Adrenal gland (tissue), 5 donors: ENCODE data around the gene DNM1.

Experiments
- POLR2A ChIP-seq, 2 donors: fragments of 450-650 bp; IDR thresholded peaks; one replicate each; pipeline ENCODE4 v1.6.1; 2017; ENCODE audit warnings: antibody characterized with exemption in 2 of 2, mild to moderate bottlenecking in 2 of 2, moderate library complexity in 1 of 2
- TF ChIP-seq, protein P1 (sequence below), 6 experiments: fragments of 450-650 bp in 4 of 6; fragments of 200-600 bp in 2 of 6; sonication (generic) in 1 of 6; IDR thresholded peaks; 1 replicate in 5 of 6; 2 replicates in 1 of 6; pipeline versions ENCODE4 v1.5.1 to v1.8.0; 2016 to 2021; ENCODE audit warnings: antibody characterized with exemption in 6 of 6, mild to moderate bottlenecking in 2 of 6, moderate library complexity in 1 of 6
- donor health status: DM: no; HTN: no; CAD: no.

DNA sequence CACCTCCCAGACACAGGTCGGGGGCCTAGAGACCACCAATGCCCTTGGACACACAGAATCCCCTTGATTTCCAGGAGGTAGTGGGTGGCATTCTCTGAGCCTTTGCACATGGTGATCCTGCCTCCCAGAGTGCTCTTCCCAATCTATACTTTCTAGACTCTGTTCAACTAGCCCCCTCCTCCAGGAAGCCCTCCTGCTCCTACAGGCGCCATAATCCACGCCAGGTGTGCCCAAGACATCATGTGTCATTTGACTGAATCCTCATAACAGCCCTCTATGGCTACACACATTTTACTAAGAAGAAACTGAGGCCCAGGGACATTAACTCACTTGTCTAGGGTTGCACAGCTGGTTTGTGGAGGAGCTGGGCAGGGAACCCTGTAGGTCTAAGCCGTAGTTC, 36.0 kb upstream of the DNM1 start:
- TF ChIP-seq, protein P1, sequence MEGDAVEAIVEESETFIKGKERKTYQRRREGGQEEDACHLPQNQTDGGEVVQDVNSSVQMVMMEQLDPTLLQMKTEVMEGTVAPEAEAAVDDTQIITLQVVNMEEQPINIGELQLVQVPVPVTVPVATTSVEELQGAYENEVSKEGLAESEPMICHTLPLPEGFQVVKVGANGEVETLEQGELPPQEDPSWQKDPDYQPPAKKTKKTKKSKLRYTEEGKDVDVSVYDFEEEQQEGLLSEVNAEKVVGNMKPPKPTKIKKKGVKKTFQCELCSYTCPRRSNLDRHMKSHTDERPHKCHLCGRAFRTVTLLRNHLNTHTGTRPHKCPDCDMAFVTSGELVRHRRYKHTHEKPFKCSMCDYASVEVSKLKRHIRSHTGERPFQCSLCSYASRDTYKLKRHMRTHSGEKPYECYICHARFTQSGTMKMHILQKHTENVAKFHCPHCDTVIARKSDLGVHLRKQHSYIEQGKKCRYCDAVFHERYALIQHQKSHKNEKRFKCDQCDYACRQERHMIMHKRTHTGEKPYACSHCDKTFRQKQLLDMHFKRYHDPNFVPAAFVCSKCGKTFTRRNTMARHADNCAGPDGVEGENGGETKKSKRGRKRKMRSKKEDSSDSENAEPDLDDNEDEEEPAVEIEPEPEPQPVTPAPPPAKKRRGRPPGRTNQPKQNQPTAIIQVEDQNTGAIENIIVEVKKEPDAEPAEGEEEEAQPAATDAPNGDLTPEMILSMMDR (IDR thresholded peaks at IDR 0.05): no peak
- no peak for TF ChIP-seq POLR2A (IDR thresholded peaks at IDR 0.05)
